Stimulated activated CD4-positive, alpha-beta T cell treated with anti-CD3 and anti-CD28 coated beads, Interleukin-1b, Interleukin-23, amount 100 ng/mL, for 4 hours (primary cell): ENCODE data around the gene HOXA3.

ENCODE experiments used
- DNase-seq, 2 donors: peaks; one replicate each; pipeline ENCODE4 v3.0.0-alpha.2; 2020; ENCODE audit warnings: low read depth in 2 of 2

Gene HOXA3

DNA sequence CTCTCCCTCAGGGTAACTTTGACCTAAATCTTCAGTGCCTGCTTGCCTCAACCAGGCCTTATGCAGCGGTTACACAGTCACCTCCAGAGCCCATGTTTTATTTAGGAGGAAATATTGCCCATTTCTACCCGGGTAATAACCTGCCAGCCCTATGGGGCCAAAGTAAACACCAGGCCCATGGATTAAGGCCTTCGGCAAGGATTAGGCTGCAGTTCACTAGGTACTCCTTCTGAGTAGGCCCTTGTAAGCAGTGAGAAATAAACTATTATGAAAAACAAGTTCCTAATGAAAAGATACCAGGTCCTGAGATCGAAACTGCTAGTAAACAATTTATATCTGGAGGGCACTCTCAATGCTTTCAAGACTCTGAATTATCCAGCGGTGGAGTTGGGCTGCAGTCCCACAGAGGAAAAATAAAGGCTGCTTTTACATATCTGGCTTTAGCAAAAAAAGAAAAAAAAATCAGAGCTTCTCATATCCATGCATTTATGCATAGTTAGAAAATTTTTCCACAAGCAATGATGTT is 25.5 kb upstream of the HOXA3 start:
- DNase-seq: no peak

DNA sequence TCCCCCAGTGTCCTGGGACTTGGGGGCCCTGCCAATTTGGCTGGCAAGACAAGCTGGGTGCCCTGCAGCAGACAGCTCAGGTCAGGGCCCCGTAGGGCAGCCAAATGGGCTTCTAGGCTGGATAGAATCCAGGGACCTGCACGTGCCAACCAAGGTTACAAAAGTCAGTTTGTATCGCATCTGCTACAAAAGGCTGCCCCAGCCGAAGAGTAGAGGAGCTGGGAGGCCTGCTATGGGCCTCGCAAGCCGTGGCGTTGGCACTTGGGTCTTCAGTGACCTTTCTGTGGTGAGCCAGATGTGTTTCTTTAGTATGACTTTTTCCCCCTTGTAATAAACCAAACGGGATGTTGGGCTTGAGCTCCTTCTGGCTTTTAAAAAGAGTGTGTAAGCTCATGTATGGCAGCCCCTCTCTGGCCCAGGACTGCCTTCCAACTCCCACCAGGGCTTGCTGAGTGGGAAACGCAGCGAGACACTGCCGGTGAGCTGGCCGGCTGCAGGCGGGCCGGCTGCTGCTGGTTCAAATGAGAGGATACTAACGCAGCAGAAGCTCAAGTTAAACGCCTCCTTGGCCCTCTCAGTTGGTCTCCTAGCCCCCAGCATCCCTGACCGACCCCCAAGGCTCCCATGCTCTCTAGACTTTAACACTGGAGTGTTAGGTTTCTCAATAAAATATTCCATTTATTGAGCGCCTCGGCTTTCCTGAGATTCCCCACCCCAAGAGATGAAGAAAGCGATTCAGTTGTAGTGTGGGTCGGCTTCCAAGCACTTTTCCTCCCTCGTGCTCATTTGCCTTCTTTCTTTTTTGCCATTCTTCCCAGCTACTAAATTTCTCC is 24.8 kb upstream of the HOXA3 start:
- no peak for DNase-seq

DNA sequence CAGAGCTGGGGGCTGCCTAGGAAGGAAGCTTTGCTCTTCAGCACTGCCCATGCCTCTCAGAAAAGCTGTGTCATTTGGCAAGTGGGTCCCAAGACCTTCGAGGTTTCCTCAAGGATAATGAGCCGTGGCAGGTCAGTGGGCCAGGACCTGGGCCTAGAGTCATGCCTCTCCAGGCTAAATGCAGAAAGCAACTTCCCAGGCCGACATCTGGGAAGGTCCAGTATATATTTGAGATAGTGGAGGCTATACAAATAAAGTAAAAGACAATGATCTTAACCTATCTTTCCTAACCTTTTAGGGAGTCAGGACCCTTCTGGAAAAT is 24.1 kb upstream of the HOXA3 start:
- DNase-seq: no peak

DNA sequence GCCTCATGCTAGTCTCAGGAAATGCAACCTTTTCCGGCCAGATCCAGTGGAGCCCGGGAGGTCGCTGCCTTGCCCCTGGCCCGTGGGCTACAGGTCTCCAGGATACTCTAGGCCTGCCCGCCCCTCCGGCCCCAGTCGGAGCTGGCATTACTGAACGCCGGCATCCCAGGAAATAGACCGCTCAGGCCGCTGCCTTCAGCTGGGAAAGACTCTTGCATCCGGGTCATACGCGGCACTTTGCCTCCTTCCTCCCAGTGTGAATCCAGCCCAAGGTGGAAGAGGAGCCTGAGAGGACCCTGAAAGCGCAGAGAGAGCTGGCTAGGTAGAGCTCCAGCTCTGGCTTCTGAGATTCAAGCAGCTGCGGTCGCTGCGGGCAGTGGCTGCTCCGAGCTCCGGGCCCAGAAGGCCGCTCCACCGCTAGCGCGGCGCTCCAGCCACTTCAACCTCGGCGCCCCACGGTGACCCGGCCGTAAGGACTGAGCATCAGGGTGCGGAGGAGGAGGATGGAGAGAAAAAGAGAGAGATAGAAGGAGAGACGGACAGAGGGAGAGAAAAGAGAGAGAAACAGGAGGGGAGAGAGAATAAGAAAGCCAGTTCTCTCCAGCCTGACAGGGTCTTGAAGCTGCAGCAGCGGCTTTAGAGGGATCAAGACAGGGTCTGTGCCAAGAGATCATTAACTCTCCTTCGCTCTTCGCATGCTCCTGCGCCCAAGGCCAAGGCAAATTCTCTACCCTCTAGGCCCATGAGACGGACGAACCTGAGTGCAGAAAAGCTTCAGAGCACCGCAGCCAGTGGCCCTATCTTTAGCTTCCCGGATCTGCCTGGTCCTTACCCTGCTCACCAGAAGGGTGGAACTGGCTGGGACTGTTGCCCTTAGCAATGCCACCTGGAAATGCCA is 23.5 kb upstream of the HOXA3 start:
- no peak for DNase-seq

DNA sequence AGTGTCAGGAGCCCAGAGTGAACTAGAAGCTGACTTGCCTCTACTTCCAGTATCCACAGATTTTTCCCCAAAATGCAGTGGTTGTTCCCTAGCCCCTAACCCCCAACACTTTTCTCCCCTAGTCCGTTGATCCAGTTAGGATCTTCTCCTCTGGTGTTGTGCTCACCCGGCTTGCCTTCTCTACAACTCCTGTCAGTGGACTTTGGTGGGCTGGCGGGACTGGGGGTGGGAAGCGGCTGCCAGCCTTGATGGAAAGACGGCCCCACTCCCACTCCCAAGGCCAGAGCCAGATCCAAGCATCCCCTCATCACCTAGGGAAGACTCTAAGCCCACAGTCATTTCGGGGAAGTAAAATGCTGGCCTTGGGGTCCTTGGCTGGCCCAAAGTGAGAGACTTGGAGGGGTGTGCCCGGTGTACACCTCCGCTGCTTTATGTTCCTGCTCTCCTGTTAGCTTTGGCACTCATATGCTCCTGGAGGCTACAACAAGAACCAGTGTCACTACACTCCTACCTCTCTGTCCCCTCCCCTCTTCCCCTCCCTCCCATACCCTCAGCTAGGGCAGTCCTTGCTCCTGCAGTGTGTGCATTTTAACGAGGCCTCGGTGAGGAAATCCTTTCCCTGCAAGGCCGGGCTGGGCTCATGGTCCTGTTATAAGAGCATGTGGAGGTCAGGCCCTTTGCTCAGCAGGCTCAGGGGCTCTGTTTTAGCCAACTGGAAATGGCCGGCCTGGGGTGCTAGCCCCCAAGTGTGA is 22.7 kb upstream of the HOXA3 start:
- DNase-seq: no peak

DNA sequence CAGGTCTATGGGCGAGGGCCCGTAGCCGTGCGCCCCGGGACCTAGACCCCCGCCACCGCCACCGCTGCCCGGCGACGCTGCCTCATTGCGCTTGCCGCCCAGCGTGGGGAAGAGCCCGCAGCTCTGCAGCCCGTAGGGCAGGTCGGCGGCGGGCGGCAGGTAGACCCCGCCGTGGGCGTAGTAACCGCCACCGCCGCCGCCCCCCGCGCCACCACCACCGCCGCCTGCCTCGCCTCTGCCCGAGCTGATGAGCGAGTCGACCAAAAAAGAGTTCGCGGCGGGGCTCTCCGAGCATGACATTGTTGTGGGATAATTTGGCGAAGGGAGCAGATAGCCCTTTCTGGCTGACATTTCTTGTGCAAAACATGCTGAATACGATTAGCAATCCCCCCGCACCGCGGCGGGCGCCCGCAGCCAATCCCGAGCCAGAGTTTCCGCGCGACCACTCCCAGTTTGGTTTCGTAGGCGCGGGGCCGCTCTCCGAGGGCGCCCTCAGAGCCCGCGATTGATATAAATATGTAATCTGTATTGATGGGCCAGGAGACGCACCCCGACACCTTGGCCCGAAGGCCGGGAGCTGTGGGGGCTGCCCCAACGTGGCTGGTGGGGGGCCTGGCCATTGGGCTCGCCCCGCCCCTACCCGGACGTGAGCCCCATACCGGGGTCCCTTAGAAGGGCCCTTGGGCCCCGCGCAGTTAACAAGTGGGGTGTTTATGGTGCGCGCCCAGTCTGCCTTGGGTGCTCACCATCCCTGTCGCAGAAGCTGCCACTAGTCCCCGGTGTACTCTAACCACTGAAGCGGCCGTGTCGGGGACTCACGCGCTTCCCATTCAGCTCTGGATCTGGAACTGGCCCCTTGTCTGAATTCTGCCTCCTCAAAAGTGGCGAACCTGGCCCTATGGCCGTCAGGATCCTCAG is 21.8 kb upstream of the HOXA3 start, which contains the start of gene HOXA10:
Gene HOXA10 (minus strand): TSS at position 365 of the 918 bp plus-strand sequence. CDS start 14 bp downstream, at position 351.
- no peak for DNase-seq

DNA sequence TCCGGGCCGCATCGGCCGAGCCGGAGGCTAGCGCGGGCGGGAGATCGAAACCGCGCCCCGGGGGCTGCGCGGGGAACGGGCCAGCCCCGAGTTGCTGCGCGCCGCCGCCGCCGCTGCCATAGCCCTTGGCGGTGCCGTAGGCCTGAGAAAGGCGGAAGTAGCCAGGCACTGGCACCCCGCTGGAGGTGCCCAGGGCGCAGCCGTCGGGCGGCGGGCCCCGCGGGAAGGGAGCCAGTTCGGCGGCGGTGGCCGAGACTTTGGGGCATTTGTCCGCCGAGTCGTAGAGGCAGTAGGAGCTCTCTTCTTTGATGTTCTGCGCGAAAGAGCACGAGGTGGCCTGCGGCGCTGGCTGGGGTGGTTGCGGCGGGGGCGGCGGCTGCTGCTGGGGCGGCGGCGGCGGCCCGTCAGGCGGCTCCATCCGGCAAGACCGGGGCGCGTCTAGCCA is 21.1 kb upstream of the HOXA3 start:
- DNase-seq: no peak

DNA sequence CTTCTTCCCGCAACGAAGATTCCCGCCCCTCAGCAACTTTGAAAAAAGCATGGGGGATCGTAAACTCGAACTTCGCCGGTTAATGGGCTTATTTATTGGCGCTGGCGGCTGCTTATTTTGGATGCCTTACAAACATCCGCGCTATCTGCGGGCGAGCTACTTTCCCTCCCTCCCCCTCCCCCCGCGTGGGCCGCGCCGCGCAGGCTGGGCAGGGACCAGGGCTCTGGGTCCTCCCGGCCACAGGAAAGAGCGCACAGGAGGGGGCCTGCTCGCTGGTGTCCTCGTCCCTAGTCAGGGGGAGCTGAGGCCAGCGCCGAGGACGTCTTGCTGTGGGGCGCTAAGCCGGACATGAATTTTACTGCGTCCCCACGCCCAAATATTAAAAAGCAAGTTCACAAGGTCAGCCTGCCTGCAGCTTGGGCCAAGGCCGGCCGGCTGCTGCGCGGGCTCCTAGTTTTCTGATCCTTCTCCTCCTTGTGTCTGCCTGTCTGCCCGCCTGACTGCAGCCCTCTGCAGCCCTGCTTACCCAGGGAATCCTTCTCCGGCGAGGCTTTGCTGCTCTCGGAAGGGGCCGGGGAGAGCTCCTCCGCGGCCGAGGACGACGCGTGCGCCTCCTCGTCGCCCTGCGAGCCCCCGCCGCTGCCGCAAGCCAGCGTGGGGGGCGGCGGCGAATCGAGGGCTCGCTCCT is 20.6 kb upstream of the HOXA3 start:
- no peak for DNase-seq

DNA sequence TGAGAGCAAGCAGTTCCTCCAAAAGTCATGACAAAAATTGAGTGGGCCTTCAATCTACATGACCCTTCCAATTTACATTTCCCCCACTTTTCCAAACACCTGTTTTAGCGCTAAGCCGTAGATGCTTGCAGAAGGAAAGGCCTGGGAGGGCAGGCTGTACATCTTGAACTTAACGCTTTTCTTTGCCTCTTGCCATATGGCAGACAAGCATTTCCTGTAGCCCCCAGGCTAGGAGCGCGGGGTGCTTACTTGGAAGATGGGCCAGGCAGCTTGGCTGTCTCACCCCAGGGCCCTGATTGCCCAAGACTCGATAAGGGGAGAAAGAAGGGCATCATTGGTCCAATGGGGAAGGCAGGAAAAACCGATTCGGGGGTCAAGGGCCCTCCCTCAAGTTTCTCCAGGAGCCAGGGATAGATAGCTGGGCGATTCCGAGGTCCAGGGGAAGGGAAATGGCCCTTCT is 20.0 kb upstream of the HOXA3 start:
- no peak for DNase-seq

DNA sequence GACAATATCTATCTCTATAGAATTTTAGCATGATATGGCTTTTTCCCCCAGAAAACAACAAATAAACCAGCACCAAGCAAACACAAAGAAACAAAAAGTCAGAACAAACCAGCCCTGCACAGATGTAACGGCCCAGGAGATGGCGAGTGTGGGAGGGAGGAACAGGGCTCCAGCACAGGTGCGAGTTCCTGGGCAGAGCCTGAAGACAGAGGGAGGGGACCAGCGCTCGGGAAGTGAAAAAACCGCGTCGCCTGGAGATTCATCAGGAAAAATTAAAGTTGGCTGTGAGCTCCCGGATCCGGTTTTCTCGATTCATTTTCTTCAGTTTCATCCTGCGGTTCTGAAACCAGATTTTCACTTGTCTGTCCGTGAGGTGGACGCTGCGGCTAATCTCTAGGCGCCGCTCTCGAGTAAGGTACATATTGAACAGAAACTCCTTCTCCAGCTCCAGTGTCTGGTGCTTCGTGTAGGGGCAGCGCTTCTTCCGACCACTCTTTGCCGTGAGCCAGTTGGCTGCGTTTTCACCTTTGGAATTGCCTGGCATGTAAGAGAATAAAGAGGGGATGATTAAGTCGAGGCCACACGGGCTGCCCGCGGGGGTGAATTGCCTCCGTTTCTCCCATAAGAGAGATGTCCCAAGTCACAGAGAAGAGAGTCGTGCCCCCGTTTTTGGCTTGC is 19.4 kb upstream of the HOXA3 start:
- no peak for DNase-seq

DNA sequence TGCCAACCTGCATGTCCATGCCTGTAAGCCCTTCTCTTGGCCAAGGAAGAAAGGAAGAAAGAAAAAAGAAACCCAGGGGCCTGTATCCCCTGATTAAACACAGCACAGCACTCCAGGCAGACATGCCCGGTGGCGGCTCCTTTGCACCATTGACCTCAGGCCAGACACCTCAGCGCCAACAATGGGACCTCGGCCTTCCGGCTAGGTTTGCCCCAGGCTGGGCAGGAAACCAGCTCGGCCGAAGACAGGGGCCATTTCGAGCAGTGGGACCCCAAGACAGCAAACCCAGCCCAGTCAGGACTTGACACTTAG is 18.9 kb upstream of the HOXA3 start:
- no peak for DNase-seq

DNA sequence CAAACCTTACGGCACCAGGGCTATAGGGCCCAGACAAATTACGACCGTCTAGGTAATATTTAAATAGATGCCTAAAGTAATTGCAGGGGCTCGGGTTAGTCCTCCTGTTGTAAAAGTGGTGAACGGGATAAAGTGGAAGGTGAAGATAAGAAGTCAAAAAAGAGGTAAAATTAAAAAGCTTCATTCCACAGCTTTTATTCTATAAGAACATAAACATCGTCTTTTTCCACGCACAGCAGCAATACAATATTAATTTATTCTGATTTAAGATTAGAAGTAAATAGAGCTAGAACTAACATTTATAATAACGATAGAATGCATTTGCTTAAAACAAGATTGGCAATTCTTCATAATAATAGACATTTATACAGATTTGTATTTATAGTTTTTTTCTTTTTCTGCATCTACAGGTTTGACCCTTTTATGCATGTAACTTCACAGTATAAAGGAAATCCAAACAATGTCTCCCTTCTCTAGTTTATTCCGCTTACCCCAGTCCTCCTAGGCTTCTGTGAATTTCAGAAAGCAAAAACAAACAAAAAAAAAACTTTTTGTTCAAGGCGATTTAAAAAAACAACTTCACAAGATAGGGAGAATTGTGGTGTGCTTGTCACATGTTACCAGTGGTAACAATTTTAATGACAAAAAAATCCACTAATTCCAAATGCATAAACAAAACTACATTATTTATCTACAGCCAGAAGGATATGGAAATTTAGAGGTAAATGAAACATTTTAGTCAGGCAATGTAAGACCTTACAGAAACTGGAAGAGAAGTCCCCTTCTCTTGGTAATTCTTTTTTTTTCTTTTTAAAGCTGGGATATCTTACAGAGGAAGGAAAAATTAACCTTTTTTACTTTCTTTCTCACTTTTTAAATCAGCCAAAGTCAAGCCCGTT is 18.3 kb upstream of the HOXA3 start:
- DNase-seq: no peak

DNA sequence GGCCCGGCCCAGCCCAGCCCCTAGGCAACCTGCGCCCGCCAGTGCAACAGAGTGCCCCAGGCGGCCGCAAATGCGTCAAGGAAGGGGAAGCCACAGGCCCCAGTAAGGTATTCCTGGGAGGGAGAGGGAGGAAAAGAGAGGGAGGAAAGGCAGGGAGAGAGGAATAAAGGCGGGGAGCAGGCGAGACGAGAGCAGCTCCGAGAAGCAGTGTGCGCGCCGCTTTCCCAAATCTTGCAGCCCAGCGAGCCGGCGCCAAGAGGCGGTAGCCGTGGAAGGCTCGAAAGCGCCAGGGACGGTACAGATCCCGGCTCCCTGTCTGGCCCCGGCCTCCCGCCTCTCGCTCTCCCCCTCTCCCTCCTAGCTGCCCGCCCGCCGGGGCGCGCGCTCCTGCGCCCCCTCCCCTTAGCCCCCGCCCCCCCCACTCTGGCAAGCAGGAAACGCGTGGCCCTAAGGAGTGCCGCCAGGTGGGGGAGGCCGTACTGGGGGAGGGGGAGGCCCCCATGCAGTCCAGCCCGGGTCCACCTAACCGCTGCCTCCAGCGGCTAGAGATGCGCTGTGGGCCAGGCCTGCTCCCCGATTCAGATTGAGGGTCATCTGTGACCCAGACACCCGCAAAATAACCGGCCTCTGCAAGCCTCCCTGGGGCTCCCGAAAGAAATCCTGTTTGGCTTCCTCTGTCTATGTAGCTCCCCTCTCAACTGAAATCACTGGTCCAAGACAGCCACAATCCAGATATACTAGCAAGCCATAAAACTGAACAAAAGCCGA is 17.5 kb upstream of the HOXA3 start:
- no peak for DNase-seq

DNA sequence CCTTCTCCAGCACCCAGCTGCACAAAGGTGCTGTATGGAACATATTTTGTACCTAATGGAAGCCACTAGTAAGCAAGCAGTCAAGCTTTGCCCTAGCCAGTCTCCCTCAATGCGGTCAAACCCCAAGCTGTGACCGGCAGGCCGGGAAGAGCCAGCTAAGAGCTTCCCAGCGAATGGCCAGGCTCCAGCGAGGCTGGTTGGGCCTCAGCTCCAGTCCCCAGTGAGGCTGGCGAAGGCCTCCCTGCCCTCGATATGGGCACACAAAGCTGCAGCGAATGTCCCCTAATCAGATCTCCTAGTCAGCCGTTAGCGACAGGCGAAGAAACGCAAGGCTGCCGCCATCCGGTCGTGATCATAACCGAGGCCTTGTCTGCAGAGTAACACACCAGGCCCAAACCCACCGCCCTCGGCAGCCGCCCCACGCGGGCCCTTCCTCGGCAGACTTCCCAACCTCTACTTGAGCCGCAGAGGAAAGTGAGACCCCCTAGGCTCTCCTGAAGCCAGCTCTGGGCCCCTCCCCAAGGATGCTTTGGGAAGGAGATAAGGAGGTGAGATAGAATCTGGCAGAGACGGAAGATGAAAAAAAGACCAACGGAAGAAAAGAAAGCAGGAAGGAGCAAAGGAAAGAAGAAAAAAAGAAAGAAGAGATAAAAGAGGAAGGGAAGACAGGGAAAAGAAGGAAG is 16.0 kb upstream of the HOXA3 start:
- no peak for DNase-seq

DNA sequence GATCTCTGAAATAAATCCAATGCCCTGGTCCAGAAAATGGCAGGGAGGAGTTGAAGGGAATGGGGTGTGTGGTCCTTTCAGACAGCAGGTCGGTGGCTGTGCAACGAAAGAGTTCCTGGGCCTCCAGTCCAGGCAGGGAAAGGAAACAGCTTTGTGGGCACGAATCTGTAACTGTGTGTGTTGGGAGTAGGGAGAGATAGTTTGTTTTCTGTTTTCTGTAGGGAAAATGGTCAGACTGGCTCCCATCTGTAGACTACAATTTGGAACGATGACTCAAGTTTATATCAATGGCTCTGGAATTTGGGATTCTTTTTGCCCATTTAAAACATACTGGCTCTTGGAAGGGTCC is 15.5 kb upstream of the HOXA3 start:
- no peak for DNase-seq

DNA sequence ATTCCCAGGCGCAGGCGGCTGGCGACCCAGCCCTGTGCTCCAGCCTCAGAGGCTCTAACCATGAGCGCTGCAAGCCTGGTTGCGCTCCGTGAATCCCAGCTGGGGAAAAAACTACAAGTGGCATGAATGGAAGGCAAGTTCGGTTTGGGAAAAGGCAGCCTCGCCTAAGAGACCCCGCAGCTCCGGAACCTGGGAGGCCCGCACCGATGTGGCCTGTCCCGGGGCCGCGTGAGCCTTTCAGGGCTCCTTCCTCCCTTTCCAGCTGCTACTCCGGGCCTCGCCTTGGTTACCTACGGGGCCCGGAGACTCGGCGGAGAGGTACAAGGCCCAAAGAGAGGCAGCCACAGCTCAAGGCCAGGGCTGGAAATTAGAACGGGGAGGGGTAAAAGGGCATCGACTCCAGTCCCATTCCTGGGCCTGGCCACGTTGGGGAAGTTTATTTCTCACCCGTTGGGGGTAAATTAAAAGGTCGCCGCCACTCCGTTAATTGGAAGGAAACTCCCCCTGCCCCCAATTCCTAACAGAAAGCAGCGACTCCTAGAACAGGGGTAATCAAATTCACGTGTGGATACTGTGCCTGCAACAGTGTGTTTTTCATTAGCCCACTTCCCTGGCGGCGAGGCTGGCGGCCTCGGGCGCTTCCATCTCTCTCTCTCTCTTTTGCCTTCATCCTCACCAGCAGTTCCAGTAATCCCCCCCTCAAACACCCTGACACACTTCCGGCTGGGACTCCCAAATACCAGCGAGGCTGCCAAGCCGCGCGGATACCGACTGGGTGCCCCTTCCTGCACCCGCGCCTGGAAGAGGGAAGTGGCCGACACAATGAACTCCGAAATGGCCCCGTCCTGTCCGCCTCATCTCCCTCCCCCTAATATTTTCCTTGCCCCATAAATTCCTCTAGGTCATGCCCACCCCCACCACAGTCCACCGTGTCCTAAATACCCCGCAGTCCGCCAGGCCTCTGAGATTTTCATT is 14.4 kb upstream of the HOXA3 start:
- DNase-seq: no peak
